NCI-H345 (cell line): ENCODE data around the gene NFU1.
"Not testable (repeated sequence)": the region's sequence is repeated elsewhere in the genome, so short reads cannot be mapped to it uniquely, and the experiment has no call there.

Experiments
- DNase-seq: peaks from one replicate; lab custom pipeline; 2025; lab: John Stamatoyannopoulos, UW

Gene NFU1

DNA sequence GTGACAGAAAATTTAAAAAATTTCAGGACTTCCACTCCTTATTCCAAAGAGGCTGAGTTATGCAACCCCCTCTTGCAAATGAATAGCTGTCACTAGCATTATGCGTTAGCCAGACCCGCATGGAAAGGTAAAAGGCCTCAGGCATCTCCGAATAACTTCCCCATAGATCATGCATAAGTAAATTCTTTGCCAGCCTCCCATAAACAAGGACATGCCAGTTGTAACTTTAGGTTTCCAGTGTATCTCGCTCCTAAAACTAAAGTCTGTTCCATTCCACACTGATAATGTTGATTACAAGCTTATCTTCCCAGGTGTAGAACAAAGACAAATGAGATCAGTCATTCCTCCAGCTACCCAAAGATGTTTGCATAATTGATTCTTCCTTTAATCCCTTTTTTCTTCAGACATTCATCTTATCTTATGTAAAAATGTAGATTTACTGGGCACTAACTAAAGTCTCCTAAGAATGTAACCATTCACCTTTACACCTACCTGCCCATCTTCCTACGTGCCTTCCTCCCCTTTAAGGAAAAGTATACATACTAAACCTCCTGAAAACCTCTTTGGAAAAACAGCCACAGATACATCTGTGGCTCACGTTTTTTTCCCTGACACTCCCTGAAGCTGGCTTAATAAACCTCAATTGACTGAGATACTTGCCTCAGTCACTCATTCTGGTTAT is 13.6 kb upstream of the NFU1 start:
- no peak for DNase-seq

DNA sequence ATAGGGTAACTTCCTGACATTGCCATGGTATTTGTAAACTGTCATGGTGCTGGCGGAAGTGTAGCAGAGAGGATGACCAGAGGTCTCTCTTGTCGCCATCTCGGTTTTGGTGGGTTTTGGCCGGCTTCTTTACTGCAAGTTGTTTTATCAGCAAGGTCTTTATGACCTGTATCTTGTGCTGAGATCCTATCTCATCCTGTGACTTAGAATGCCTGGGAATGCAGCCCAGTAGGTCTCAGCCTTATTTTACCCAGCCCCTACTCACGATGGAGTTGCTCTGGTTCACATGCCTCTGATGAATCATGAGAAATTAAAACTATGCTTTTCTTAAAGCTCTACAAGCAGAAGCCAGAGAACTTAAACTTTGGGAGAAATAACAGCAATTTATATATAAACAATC is 12.7 kb upstream of the NFU1 start:
- no peak for DNase-seq

- not testable (repeated sequence) for DNase-seq
These were observed 6.4 kb upstream of the NFU1 start for GRCh38 chr2:69443673-69444072.

DNA sequence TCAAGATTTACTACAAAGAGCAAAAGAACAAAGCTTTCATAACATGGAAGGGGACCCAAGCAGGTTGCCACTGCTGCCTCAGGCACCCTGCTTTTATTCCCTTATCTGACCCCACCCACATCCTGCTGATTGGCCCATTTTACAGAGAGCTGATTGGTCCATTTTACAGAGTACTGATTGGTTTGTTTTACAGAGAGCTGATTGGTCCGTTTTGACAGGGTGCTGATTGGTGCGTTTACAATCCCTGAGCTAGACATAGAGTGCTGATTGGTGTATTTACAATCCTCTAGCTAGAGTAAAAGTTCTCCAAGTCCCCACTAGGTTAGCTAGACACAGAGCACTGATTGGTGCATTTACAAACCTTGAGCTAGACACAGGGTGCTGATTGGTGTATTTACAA is 2.3 kb upstream of the NFU1 start:
- DNase-seq = not testable (repeated sequence)

DNA sequence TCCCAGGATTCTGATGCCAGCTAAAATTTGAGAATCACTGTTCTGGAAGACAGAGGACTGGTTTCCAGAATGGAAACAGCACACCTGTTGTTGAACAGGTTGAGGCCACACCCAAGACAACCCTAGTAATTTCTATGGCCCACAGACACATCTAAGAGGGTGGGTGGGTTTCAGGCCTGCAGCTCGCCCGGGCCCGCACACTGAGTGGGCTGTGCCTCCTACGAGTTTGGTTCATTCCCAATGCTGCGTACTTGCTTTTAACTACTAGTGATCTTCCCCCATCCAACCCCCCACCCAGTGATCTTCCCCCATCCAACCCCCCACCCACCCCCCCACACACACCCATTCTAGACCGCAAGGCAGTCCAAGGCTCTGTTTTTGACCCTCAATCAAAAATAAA is 1.3 kb upstream of the NFU1 start:
- no peak for DNase-seq

- peak; percentile 54 for DNase-seq
These were observed 518 bp upstream of the NFU1 start for GRCh38 chr2:69437751-69438154.

- DNase-seq = no peak
These were observed 668 bp downstream of the NFU1 start for GRCh38 chr2:69436596-69436937.

- no peak for DNase-seq
These were observed 2.5 kb downstream of the NFU1 start for GRCh38 chr2:69434753-69435152.

DNA sequence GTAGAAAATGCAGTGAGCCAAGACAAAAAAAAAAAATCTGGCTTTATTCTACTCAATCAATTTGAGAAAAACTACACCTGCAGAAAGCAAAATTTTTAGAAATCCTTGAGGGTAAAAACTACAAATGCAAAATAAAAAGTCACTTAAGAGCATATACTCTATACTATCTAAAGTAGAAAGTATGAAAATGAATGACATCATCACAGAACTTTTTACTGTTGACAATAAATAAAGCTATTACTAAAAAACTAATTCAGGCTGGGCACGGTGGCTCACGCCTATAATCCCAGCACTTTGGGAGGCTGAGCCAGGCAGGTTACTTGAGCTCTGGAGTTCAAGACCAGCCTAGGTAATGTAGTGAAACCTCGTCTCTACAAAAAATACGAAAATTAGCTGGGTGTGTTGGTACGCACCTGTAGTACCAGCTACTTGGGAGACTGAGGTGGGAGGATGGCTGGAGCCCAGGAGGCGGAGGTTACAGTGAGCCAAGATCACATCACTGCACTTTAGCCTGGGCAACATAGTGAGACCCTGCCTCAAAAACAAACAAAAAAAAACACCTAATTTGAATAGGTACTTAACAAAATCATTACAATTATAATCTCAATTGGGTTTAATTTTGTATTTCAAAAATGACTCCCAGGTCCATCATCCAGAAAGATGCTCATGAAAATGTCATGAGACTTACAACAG is 7.6 kb downstream of the NFU1 start:
- no peak for DNase-seq

DNA sequence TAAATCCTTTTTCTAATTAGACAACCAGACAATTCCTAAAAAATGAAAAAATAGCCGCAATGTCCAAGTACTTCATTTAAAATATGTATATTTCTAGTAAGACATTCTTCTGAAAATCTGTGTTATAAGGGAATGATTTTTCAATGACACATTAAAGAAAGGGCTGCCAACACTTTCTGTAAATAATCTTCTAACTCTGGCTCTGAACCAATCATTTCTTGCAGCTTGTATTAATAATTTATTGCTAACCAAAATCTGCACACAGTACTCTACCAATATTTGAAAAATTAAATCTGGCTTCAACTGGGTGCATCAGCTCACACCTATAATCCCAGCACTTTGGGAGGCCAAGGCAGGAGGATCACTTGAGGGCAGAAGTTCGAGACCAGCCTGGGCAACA is 8.3 kb downstream of the NFU1 start:
- DNase-seq = no peak

GRCh38 chr2:69424419-69424818 is 12.8 kb downstream of the NFU1 start:
- DNase-seq = no peak

GRCh38 chr2:69422198-69422597 is 15.0 kb downstream of the NFU1 start:
- DNase-seq = no peak

GRCh38 chr2:69419111-69419510 is 18.1 kb downstream of the NFU1 start:
- DNase-seq = not testable (repeated sequence)

- DNase-seq = no peak
These were observed 21.1 kb downstream of the NFU1 start for GRCh38 chr2:69416147-69416546.

DNA sequence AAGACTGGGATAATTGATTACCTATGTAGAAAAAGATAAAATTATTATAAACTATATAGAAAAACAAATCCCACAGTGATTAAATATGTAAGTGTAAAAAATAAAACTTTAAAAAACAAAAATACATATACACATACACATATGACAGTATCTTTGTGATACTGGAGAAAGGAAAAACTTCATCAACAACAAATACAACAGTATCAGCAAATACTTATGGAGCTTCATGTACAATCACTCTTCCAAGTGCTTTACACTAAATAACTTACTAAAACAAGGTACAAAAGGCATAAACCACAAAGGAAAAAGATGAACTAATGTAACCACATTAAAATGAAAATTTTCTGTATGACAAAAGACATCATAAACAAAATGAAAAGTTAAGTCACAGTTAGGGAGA is 26.1 kb downstream of the NFU1 start:
- DNase-seq = no peak

DNA sequence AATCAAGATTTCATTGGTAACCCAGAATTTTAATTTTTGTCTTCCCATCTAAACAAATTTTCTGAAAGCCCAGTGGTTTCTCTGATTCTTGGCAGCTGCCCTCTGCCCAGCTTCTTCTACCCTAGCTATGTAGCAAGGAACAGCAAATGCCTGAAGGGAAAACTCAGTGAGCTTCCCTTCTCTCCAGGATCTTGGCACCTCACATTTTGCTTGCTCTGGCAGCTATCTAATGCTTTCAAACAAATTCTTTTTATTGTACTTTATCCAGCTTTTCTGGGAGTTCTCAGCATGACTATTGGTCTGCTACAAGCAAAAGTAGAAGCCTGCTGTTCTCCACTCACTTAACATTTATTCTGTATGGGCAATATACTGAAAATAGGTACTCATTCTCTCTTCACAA is 31.9 kb downstream of the NFU1 start:
- DNase-seq = no peak

- no peak for DNase-seq
These were observed 37.1 kb downstream of the NFU1 start for GRCh38 chr2:69400121-69400520.

DNA sequence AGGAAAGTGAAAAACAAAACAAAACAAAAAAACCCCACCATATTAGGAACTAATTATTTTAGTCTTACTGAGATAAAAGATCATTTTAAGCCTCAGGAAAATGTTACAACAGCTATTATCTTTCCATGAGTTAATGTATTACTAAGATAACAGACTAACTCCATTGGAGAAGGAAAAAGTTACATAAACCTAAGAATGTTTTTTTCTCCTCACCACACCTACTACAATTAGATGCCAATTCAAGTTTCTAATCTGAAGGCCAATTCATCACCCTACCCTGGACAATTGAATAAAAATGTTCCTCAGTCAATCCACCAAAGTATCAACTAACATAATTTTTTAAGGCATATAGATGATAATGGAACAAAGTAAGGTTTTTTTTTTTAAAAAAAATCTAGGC is 40.0 kb downstream of the NFU1 start:
- no peak for DNase-seq

DNA sequence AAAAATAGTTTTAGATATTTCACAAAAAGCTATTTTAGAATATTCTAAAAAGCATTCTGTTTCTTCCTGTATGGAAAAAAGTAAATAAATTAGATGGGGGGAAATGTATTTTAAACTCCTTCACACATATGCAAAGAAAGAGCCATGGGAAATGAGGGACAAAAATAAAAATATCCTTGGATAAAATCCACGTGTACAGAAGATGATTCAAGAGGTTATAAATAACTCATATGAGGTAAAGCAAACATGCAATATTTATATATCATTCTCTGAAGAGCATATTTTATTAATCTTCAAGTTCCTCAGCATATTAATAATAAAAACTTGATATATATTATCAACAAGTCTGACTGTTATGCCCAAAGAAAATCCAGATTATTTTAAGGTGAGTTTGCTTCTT is 41.4 kb downstream of the NFU1 start:
- no peak for DNase-seq

- DNase-seq = no peak
These were observed 43.3 kb downstream of the NFU1 start for GRCh38 chr2:69393963-69394362.

- DNase-seq = no peak
These were observed 46.8 kb downstream of the NFU1 start for GRCh38 chr2:69390471-69390870.

DNA sequence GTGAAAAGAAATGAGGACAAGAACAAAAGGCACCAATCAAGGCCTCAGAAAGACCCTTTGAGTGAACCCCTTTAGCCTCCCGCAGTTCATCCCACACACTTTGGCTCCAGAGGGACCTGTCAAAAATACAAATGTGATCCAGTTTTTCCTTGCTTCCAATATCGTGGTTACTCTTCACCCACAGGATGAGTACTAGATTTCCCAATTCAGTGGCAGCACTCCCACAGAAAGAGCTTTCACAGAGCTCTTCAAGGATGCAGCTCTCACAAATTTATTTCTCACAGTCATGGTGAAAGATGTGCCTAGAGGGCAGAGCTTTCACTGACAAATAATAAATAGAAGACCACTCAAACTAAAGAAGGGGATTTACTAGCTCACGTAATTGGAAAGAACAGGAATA is 47.2 kb downstream of the NFU1 start:
- no peak for DNase-seq

GRCh38 chr2:69389271-69389670 is 48.0 kb downstream of the NFU1 start:
- DNase-seq = no peak
